Thoracic aorta (tissue), 2 donors: ENCODE measurements around the gene SFPQ. TPM values are rescaled to one million over a fixed set of nuclear protein-coding genes. Genes with fewer than 3 reads are reported as not detected.

Experiments used
- ATAC-seq: fragments of 150-250 bp; one replicate; pipeline ENCODE4 v1.8.0; 2017; ENCODE audit warnings: low read depth; ENCODE audit not compliant: insufficient number of reproducible peaks, low FRiP score
- DNase-seq: peaks from one replicate; pipeline ENCODE4 v3.0.0-alpha.2; 2020; ENCODE audit warnings: low spot score
- H3K27ac ChIP-seq, 2 donors: fragments of 200-600 bp; sonication (generic); 1 replicate in 1 of 2; 2 replicates in 1 of 2; pipeline ENCODE4 v1.5.1; 2016; ENCODE audit warnings: mild to moderate bottlenecking in 2 of 2, moderate library complexity in 2 of 2
- H3K27me3 ChIP-seq: fragments of 200-600 bp; sonication (generic); replicated peaks from 2 replicates; pipeline ENCODE4 v1.6.0; 2016; ENCODE audit warnings: mild to moderate bottlenecking; ENCODE audit not compliant: insufficient read depth
- H3K36me3 ChIP-seq: fragments of 200-600 bp; sonication (generic); one replicate; pipeline ENCODE4 v1.5.1; 2016
- H3K4me1 ChIP-seq, 2 donors: fragments of 200-600 bp; sonication (generic); 1 replicate in 1 of 2; 2 replicates in 1 of 2; pipeline versions ENCODE4 v1.5.1 to v1.6.0; 2016; ENCODE audit warnings: low read depth in 2 of 2, mild to moderate bottlenecking in 1 of 2; ENCODE audit not compliant: control insufficient read depth in 1 of 2
- H3K4me3 ChIP-seq: fragments of 200-600 bp; sonication (generic); 2 replicates; pipeline ENCODE4 v1.5.1; 2016; ENCODE audit warnings: mild to moderate bottlenecking
- H3K9me3 ChIP-seq: fragments of 200-600 bp; sonication (generic); 2 replicates; pipeline ENCODE4 v1.5.1; 2016
- total RNA-seq, 2 donors: library from RNA; depleted of rRNA; stranded (reverse); fragments of >200 nt; gene quantifications; one replicate each; pipeline versions ENCODE4 v1.1.0 to v1.2.3, GENCODE V29; 2016
- TF ChIP-seq, protein P1 (sequence below): fragments of 200-600 bp; sonication (generic); IDR thresholded peaks from one replicate; pipeline ENCODE4 v1.5.1; 2019; ENCODE audit warnings: antibody characterized with exemption

Gene SFPQ
- total RNA-seq, 2 donors from 2014 or later: 181 to 362 TPM

DNA sequence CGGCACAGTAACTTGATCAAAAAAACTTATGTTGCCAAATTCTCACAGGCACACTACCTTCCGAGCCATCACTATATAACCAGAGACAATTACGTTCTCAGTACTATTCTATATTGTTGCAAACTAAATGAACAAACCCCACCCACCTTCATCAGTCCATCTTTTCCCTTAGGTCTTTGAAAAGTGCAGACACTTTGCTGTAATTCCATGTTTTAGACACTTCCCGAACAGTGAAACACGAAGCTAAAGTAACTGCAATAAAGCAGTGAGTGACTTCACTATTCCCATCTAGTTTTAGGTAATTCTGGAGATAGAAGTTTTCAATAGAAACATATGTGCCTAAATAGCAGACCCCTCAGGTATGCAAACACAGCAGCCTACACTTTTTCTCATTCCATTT is 7.7 kb downstream of the SFPQ start:
- Histone ChIP-seq H3K36me3 (peaks cover 89% of the 10 kb centered on the region), H3K27me3 (no peaks in the 10 kb centered on the region), H3K9me3 (no peaks in the 10 kb centered on the region), H3K4me1 (peaks cover 29 to 70% of the 10 kb centered on the region in 2 donors), H3K27ac (no peak overlapping the region), H3K4me3 (no peak overlapping the region)
- DNase-seq (no peak), ATAC-seq (no peak)
- TF ChIP-seq, protein P1, sequence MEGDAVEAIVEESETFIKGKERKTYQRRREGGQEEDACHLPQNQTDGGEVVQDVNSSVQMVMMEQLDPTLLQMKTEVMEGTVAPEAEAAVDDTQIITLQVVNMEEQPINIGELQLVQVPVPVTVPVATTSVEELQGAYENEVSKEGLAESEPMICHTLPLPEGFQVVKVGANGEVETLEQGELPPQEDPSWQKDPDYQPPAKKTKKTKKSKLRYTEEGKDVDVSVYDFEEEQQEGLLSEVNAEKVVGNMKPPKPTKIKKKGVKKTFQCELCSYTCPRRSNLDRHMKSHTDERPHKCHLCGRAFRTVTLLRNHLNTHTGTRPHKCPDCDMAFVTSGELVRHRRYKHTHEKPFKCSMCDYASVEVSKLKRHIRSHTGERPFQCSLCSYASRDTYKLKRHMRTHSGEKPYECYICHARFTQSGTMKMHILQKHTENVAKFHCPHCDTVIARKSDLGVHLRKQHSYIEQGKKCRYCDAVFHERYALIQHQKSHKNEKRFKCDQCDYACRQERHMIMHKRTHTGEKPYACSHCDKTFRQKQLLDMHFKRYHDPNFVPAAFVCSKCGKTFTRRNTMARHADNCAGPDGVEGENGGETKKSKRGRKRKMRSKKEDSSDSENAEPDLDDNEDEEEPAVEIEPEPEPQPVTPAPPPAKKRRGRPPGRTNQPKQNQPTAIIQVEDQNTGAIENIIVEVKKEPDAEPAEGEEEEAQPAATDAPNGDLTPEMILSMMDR: no peak

DNA sequence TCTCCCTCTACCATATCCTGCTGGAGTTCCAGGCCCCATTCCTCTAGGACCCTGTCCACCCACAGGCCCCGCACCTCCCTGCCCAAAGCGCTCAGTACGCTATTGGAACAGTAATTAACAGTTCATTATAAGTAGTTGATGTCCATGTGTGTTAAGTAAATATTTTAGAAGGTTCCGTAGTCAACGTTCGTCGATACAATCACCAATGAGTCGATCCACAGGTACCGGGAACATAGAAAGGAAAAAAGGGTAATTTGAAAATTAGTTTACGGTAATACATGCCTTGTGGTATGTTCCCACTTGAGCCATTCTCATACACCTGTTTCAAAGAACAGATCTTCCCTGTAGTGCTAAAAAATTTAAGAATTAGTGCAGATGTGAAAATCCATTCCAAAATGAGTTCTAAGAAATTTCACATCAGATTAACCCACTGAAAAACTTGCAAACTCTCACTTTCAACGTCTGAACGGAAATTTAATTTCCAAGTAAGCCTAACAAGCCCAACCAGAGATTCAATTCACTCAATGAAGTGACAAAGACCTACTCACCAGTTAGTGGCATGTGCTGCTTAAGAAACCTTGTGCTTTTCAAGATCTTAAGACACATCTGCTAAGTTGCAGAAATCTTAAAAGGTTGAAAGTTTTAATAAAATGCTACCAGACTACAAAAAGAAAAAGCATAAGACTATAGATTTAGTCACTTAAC is 8.3 kb downstream of the SFPQ start:
- DNase-seq: no peak
- Histone ChIP-seq H3K36me3 (peaks cover 87% of the 10 kb centered on the region), H3K4me3 (no peak overlapping the region), H3K9me3 (no peaks in the 10 kb centered on the region), H3K27ac (no peak overlapping the region), H3K27me3 (no peaks in the 10 kb centered on the region), H3K4me1 (peaks cover 26 to 70% of the 10 kb centered on the region in 2 donors)
- TF ChIP-seq, protein P1: no peak
- ATAC-seq: no peak

DNA sequence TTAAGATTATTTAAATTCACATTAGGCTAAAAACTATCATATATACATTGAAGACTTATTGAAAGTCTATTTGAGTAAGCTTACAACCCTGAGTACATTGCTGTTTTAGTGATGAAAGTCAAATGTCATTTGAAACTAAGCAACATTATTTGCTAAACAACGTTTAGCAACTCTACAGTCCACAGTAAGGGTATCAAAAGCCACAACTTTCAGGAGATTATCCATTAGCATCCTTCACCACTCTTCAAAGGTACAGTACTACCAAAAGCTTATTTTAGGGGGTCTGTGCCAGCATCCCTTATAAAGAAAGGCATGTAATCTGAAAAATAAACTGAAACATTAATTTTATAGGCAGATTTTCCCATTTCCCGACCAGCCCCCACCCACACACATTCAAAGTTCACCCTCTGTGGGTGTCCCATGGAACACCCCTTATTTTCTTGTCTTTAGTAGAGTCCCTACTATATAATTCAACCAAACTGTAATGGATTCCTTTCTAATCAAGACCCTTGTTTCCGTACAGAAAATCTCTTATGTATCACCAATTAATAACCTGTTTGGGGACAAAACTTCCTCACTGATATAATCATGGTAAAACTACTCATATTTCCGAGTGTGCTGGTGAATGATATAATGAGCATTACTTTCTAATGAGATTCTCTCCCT is 11.0 kb downstream of the SFPQ start:
- no peak overlapping the region for H3K4me3 ChIP-seq
- H3K36me3 ChIP-seq: peaks cover 66% of the 10 kb centered on the region
- no peaks in the 10 kb centered on the region for H3K9me3 ChIP-seq
- TF ChIP-seq, protein P1: no peak
- no peak for ATAC-seq
- no peak overlapping the region for H3K27ac ChIP-seq
- DNase-seq: no peak
- peaks cover 17 to 54% of the 10 kb centered on the region in 2 donors for H3K4me1 ChIP-seq
- H3K27me3 ChIP-seq: no peaks in the 10 kb centered on the region

DNA sequence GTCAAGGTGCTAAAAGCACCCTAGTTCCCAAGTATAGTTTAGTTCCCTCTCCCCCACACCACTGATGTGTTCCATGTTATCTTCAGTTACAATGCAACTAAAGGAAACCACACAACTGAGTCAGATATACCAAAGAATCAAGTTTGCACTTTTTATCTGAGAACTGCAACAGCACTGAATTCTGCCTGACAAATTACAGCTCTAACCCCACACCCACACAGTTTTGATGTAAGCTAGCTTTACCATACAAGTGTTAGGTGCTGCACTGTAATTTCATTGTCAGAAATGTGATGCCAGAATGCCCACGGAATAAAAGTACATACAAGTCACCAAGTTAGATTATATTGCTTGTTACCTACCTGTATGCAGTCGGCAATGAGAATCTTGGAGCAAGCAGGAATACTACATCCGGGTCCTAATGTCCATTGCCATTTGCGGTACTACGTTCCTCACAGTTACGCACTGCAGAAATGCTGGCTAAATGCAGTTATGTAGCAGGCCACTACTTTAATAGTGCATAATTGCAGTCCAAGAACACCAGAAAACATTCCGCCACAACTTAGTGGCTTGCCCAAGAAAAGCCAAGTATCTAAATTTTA is 12.1 kb downstream of the SFPQ start:
- DNase-seq (no peak), ATAC-seq (no peak)
- Histone ChIP-seq H3K9me3 (no peaks in the 10 kb centered on the region), H3K27ac (no peak overlapping the region), H3K4me3 (no peak overlapping the region), H3K36me3 (peaks cover 65% of the 10 kb centered on the region), H3K4me1 (peaks cover 14 to 44% of the 10 kb centered on the region in 2 donors), H3K27me3 (no peaks in the 10 kb centered on the region)
- TF ChIP-seq, protein P1: no peak

DNA sequence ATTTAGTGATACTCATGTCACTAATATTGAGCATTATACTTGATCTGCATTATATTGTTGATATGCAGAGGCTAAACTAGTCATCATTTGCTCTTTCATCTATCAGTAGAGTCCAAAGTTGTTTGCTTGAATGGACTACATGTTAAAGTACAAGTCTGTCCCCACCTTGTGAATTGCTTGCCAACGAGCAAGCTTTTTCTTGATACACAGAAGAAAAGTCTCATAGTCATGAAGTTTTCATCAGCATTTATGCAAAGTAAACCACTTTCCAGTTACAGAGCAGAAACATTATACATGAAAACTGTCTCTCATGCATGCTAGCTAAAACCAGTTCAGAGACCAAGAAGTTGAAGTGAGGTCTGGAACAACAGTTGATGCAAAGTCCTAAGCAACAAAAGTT is 13.0 kb downstream of the SFPQ start:
- Histone ChIP-seq H3K27ac (no peak overlapping the region), H3K27me3 (no peaks in the 10 kb centered on the region), H3K36me3 (peaks cover 66% of the 10 kb centered on the region), H3K4me3 (no peak overlapping the region), H3K9me3 (no peaks in the 10 kb centered on the region), H3K4me1 (peaks cover 14 to 34% of the 10 kb centered on the region in 2 donors)
- TF ChIP-seq, protein P1: no peak
- DNase-seq: no peak
- no peak for ATAC-seq
